Measurements from ENCODE around the gene ISG20L2. TPM values are rescaled to one million over a fixed set of nuclear protein-coding genes. Genes with fewer than 3 reads are reported as not detected.
A peak's percentile ranks its signal among the peaks of the same experiment; 100 is the strongest.

The ISG20L2 gene
- total RNA-seq, 1 donor from 2014 or later = 23.7 TPM

- peaks cover 60% of the 10 kb centered on the region for H3K4me1 Mint-ChIP-seq
Observed at GRCh38 chr1:156747742-156748669, 19.4 kb upstream of the ISG20L2 start.

GRCh38 chr1:156746728-156747631 lies 18.4 kb upstream of the ISG20L2 start:
- no peak overlapping the region for H2AFZ ChIP-seq (replicated peaks)
- peak; percentile 94 for DNase-seq (ENCODE audit: low spot score)
- H3K27ac ChIP-seq = peak overlapping the region; percentile 99
- peak overlapping the region; percentile 100 for H3K4me3 ChIP-seq
- H3K9me3 ChIP-seq (ENCODE audit: low read depth) = no peaks in the 10 kb centered on the region
- H3K4me2 ChIP-seq = peak overlapping the region; percentile 100
- H3F3A ChIP-seq (ENCODE audit: low read depth) = peaks cover 70% of the 10 kb centered on the region
- peaks cover 43% of the 10 kb centered on the region for H3K4me1 ChIP-seq
- TF ChIP-seq CTCF (IDR thresholded peaks at IDR 0.05) (peak; percentile 55), EZH2 (IDR thresholded peaks at IDR 0.05) (no peak)
- Mint-ChIP-seq H3K4me1 (peaks cover 55% of the 10 kb centered on the region), H3K36me3 (peaks cover 13% of the 10 kb centered on the region), H3K9me3 (no peaks in the 10 kb centered on the region), H3K4me3 (peak overlapping the region; percentile 100), H3K27ac (peak overlapping the region; percentile 100), H3K27me3 (ENCODE audit: insufficient read depth, low read depth) (peaks cover 4% of the 10 kb centered on the region)
- peaks cover 79% of the 10 kb centered on the region for H3K79me2 ChIP-seq (ENCODE audit: low read depth)
- no peaks in the 10 kb centered on the region for H3K36me3 ChIP-seq
- H3K27me3 ChIP-seq = no peaks in the 10 kb centered on the region
- H4K20me1 ChIP-seq (ENCODE audit: low read depth) = peaks cover 25% of the 10 kb centered on the region
- peak overlapping the region; percentile 65 for H3K9ac ChIP-seq

More at GRCh38 chr1:156747742-156748669, 19.4 kb upstream of the ISG20L2 start:
- no peaks in the 10 kb centered on the region for H3K27me3 ChIP-seq
- peak; percentile 33 for DNase-seq (ENCODE audit: low spot score)
- no peaks in the 10 kb centered on the region for H3K9me3 ChIP-seq (ENCODE audit: low read depth)
- no peaks in the 10 kb centered on the region for H3K36me3 ChIP-seq
- peaks cover 43% of the 10 kb centered on the region for H3K4me1 ChIP-seq
- TF ChIP-seq EZH2 (IDR thresholded peaks at IDR 0.05) (no peak), EZH2phosphoT487 (IDR thresholded peaks at IDR 0.05) (no peak), CTCF (IDR thresholded peaks at IDR 0.05) (no peak)
- peaks cover 29% of the 10 kb centered on the region for H4K20me1 ChIP-seq (ENCODE audit: low read depth)
- no peaks in the 10 kb centered on the region for H3K9me3 Mint-ChIP-seq
- peak overlapping the region; percentile 100 for H3K4me2 ChIP-seq
- peaks cover 4% of the 10 kb centered on the region for H3K27me3 Mint-ChIP-seq (ENCODE audit: insufficient read depth, low read depth)
- peak overlapping the region; percentile 95 for H3K27ac ChIP-seq
- H3K36me3 Mint-ChIP-seq = peaks cover 10% of the 10 kb centered on the region
- peak overlapping the region; percentile 100 for H3K4me3 ChIP-seq
- H3K79me2 ChIP-seq (ENCODE audit: low read depth) = peaks cover 89% of the 10 kb centered on the region
- peak overlapping the region; percentile 100 for H3K4me3 Mint-ChIP-seq
- no peak overlapping the region for H2AFZ ChIP-seq (replicated peaks)
- peak overlapping the region; percentile 29 for H3K9ac ChIP-seq
- peak overlapping the region; percentile 97 for H3K27ac Mint-ChIP-seq
- peaks cover 68% of the 10 kb centered on the region for H3F3A ChIP-seq (ENCODE audit: low read depth)

DNA sequence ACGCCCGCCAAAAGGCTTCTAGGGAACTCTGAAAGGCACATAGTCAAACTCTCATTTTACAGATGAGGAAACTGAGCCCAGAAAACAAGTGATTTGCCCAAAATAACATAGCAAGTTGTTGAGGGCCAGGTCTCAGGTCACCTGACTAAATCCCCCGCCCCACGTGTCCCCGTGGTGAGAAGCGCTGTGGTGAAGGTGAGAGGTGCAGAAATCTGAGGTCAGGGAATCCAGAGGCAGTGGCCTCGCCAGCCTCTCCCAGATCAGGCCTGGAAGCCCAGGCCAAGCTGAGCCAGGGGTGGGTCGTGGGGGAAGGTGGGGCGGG lies 17.8 kb upstream of the ISG20L2 start:
- no peak overlapping the region for H2AFZ ChIP-seq (replicated peaks)
- peaks cover 16% of the 10 kb centered on the region for H3K36me3 Mint-ChIP-seq
- H3K9ac ChIP-seq = no peak overlapping the region
- H3K4me3 ChIP-seq = peak overlapping the region; percentile 100
- peaks cover 24% of the 10 kb centered on the region for H4K20me1 ChIP-seq (ENCODE audit: low read depth)
- H3K4me1 Mint-ChIP-seq = peaks cover 60% of the 10 kb centered on the region
- no peaks in the 10 kb centered on the region for H3K9me3 ChIP-seq (ENCODE audit: low read depth)
- H3K27me3 Mint-ChIP-seq (ENCODE audit: insufficient read depth, low read depth) = peaks cover 4% of the 10 kb centered on the region
- H3K79me2 ChIP-seq (ENCODE audit: low read depth) = peaks cover 76% of the 10 kb centered on the region
- DNase-seq (ENCODE audit: low spot score) = no peak
- no peaks in the 10 kb centered on the region for H3K36me3 ChIP-seq
- TF ChIP-seq EZH2 (IDR thresholded peaks at IDR 0.05) (no peak), EZH2phosphoT487 (IDR thresholded peaks at IDR 0.05) (no peak), CTCF (IDR thresholded peaks at IDR 0.05) (no peak)
- peaks cover 74% of the 10 kb centered on the region for H3F3A ChIP-seq (ENCODE audit: low read depth)
- peak overlapping the region; percentile 100 for H3K4me2 ChIP-seq
- H3K27ac ChIP-seq = peak overlapping the region; percentile 99
- peak overlapping the region; percentile 100 for H3K27ac Mint-ChIP-seq
- H3K9me3 Mint-ChIP-seq = no peaks in the 10 kb centered on the region
- peak overlapping the region; percentile 100 for H3K4me3 Mint-ChIP-seq
- no peaks in the 10 kb centered on the region for H3K27me3 ChIP-seq
- H3K4me1 ChIP-seq = peaks cover 46% of the 10 kb centered on the region
